Measurements from ENCODE around the gene B4GALNT3.
A peak's percentile ranks its signal among the peaks of the same experiment; 100 is the strongest.
"Not testable (repeated sequence)": the region's sequence is repeated elsewhere in the genome, so short reads cannot be mapped to it uniquely, and the experiment has no call there.

B4GALNT3 gene

DNA sequence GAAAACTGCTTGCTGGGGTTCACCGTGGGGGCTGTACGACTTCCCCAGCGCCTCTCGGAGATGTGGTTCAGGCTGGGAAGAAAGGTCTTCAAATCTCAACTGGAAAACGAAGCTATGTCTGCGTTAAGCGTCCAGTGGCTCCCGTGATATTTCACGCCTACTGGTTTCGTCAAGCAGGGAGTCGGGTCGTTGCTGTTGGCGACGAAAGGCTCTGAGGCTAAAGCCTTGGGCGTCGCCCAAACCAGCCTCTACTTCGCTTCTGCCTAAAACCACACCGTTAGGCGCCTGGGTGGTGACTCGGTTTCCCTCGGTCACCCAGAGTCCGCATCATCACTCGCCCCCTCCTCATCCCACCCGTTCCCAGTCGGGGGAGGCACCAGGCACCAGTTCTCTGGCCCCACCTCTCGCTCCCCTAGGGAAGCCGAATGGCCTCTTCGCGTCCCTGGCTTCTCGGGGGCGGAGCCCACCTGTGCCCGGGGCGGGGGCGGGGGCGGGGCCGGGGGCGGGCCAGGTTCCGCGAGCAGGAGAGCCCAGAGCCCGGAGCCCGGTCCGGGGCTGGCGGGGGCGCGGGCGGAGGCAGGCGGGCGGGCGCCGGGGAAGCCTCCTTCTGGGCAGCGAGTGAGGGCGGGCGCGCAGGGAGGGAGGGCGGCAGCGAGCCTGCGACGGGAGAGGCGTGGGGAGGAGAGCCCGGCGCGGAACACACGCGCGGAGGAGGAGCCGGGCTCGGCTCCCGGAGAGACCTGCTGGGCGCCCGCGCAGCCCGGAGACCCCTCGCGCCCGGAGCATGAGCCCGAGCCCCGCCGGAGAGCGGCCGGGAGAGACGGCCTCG, at the start of gene B4GALNT3:
TSS of gene B4GALNT3 (plus strand) at position 510 of the 829 bp plus-strand sequence. CDS start 438 bp downstream, outside the sequence.
- DNase-seq (ENCODE audit: low read depth) = peak; percentile 20

DNA sequence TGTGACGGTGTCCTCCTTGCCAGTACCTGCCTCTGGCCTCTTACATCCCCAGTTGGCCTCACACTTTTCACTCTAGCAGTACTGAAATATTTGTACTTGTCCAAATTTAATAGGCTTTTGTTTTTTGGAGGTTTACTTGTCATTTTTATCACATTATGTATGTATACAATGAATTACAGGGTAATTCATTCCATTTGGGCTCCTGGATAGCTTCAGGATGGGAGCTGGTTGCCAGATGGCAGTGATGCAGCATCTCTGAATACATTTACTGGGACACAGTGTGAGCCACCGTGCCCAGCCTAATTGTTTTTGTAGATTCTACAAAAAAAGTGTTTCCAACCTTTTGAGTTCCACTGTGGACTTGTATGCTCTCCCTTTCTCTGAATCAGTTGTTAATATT, 44.9 kb upstream of the B4GALNT3 start:
- no peak for DNase-seq (ENCODE audit: low read depth)

DNA sequence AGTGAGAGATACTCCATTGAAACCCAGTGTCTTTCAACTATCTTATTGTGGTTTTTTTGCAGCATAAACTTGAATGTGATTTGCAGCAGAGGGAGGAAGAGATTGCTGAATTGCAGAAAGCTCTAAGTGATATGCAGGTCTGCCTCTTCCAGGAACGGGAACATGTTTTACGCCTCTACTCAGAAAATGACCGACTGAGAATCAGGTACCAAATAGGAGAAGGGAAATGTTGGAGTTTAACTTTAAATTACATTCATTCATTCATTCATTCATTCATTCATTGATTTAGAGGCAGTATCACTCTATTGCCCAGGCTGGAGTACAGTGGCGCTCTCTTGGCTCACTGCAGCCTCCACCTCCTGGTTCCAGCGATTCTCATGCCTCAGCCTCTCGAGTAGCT, 41.3 kb upstream of the B4GALNT3 start:
- no peak for DNase-seq (ENCODE audit: low read depth)

DNA sequence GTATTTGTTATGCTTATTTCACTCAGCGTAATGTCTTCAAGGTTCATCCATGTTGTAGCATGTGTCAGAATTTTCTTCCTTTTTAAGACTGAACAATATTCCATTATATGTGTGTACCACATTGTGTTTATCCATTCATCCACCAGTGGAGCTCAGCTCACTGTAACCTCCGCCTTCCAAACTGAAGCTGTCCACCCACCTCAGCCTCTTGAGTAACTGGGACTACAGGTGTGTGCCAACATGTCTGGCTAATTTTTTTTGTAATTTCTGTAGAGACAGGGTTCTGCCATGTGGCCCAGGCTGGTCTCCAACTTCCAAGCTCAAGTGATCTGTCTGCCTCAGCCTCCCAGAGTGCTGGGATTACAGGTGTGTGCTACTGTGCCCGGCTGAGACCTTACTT, 37.2 kb upstream of the B4GALNT3 start:
- DNase-seq (ENCODE audit: low read depth) = no peak

DNA sequence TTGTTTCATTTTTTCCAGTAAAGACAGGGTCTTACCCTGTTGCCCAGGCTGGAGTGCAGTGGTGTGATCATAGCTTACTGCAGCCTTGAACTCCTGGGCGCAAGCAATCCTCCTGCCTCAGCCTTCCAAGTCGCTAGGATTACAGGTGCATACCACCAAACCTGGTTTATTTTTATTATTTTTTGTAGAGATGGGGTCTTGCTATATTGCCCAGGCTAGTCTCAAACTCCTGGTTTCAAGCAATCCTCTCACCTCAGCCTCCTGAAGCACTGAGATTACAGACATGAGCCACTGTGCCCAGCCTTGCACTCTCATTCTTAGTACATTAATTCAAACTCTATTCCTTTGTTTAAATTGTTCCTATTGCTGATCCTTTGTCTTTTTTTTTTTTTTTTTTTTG, 24.0 kb upstream of the B4GALNT3 start:
- not testable (repeated sequence) for DNase-seq (ENCODE audit: low read depth)

DNA sequence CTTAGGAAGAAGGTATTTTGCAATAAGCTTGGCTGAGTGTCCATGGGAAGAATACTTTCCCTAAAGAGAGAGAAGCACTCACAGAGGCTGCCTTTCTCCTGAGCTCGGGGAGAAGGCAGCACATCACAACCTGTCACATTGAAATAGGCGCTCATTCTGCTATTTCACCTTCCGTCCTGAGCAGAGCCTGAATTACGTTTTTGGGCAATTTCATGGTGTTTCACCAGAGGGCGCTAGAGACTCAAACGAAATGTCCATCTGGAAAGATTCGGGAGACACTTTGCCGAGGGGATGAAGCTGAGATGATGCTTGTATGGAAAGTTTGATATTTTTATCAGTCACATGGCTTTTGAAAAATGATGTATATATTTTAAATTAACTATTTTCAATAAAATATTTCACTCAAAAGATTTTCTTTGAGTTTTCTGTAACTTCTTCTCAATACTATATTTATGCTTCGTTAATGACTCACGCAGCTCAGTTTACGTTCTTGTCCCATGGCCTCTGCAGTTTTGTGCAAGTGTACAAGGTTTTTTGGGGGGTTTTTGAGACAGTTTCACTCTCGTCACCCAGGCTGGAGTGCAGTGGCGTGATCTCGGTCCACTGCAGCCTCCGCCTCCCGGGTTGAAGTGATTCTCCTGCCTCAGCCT, 17.4 kb upstream of the B4GALNT3 start:
- peak; percentile 33 for DNase-seq (ENCODE audit: low read depth)

DNA sequence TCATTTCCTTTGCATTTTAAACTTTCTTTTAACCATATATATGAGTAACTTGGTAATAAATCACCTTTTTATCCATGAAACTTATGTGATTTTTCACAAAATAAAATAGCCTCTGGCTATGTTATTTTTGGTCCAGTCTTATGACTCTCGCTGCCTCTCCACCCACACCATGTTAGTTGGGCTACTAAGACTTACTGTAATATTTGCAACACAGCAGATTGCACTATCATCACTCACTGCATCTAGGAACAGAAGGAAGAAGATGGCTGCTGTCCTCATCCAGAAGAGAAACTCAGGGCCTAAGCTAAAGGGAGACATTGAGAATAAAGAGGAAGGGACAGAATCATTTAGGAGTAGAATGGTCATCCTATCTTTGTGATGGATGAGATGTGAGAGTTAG, 12.6 kb upstream of the B4GALNT3 start:
- DNase-seq (ENCODE audit: low read depth) = no peak

DNA sequence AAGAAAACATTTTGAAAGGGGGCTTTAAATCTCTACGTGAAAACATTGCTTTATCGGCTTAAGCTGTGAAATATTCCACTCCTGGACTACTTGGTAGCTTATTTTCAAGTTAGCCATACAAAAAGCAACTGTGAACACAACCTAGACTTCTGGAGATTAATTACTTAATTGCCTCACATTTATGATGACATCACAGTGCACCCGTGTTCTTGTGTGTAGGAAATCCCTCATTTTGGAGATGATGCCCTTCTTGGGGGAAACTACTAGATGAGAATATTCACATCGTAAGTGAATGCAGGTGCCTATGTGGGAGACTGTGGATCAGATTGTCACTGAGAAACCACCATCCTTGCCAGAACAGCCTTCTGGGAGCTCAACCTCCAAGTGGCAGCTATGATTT, 10.5 kb upstream of the B4GALNT3 start:
- DNase-seq (ENCODE audit: low read depth) = no peak

DNA sequence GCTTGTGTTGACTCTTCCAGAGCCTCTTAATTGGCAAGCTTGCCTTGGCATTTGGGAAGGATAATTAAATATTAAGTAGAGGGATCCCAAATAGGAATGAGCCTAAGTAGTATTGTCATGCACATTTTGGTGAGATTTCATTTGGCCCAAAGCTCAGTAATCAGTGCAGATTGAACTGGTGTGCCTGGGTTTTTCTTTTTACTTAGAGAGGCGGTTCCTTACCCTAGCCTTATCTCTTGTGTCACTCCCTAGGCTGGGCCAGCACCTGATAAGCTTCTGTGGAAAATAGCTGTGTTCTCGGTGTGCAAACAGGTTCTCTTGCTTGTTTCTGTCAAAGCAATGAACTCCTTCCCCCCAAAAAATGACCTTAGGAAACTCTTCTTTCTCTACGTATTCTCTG, 9.3 kb upstream of the B4GALNT3 start:
- DNase-seq (ENCODE audit: low read depth) = no peak

DNA sequence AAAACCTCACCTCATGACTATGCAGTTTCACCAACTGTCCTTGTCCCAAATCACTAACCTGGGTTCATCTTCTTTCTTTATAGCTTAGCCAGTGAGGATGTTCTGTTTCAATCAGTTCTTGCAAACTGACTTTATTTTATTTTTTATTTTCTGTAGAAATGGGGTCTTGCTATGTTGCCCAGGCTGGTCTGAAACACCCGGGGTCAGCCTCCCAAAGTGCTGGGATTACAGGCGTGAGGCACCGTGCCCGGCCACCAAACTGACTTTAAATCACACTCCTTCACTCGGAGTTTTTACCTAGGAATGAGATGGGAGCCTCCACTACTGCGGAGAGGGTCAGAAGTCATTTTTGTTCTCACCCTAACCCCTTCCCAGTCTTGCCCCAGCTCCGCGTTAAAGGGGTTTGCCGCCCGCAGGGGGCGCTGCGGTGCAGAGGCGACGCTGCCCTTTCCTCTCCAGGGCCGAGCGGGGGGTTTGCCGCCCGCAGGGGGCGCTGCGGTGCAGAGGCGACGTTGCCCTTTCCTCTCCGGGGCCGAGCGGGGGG, 7.0 kb upstream of the B4GALNT3 start:
- no peak for DNase-seq (ENCODE audit: low read depth)

DNA sequence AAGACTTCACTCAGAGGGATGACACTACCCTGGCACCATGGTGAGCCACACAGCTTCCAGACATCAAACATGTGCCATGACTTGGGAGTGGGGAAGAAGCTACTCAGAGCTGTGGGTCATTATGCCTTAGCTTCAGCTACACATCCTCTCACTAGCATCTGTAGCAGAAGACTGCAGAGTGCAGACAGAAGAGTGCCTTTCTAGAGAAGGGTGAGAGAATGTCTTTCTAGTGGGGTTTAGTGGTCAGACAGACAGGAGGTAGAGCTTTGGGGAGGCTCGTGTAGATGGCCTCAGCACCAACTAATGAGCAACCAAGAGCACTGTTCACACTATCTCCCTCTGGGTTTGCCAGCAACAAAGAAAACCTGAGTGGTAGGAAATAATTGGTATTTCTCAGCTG, 4.9 kb upstream of the B4GALNT3 start:
- DNase-seq (ENCODE audit: low read depth) = no peak

DNA sequence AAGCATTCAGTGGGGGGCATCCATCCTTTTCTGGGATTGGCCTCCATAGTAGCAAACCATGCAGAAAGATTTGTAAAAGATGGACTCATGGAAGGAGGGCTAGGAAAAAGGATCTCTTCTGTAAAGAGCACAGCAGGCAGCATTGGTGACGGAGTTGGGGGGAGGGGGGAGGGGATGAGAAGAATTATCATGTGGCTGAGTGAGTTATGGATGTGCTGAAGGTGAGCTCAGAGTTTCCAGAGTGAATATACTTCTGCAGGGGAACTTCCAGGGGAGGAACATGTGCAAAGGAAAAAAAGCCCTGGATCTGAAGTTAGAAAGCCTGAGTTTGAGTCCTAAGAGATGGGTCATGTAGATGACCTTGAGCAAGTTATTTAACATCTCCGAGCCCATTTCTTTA, 3.9 kb upstream of the B4GALNT3 start:
- DNase-seq (ENCODE audit: low read depth) = no peak

DNA sequence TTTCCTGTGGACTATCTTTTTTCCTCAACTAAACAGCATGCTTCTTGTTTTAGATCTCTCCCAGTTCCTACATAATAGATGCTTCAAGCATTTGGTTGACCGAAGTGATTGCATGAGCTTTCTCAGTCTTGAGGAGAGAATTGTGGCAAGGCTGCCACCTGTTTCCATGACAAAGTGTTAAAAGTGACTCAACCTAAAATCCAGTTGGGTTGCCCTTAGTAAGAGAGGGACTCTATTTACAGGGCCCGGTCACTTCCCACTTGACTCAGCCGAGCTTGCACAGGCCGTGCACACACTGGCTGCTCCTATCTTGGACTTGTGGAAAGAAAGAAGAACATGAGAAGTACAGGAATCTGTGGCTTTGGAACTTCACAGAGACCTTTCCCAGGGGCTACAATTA, 2.1 kb upstream of the B4GALNT3 start:
- no peak for DNase-seq (ENCODE audit: low read depth)

DNA sequence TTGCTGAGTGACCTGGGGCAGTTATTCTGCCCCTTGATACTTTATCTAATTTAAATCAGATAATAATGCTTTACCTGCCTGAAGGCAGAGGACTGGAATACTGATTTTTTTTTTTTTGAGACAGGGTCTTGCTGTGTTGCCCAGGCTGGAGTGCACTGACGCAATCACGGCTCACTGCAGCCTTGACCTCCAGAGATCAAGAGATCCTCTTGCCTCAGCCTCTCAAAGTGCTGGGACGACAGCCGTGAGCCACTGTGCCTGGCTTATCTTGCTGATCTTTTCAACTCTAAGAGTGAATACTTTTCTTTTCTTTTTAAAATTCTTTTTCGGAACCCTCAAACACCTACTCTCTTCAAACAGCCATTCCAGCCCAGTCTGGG, 699 bp upstream of the B4GALNT3 start:
- DNase-seq (ENCODE audit: low read depth) = no peak

DNA sequence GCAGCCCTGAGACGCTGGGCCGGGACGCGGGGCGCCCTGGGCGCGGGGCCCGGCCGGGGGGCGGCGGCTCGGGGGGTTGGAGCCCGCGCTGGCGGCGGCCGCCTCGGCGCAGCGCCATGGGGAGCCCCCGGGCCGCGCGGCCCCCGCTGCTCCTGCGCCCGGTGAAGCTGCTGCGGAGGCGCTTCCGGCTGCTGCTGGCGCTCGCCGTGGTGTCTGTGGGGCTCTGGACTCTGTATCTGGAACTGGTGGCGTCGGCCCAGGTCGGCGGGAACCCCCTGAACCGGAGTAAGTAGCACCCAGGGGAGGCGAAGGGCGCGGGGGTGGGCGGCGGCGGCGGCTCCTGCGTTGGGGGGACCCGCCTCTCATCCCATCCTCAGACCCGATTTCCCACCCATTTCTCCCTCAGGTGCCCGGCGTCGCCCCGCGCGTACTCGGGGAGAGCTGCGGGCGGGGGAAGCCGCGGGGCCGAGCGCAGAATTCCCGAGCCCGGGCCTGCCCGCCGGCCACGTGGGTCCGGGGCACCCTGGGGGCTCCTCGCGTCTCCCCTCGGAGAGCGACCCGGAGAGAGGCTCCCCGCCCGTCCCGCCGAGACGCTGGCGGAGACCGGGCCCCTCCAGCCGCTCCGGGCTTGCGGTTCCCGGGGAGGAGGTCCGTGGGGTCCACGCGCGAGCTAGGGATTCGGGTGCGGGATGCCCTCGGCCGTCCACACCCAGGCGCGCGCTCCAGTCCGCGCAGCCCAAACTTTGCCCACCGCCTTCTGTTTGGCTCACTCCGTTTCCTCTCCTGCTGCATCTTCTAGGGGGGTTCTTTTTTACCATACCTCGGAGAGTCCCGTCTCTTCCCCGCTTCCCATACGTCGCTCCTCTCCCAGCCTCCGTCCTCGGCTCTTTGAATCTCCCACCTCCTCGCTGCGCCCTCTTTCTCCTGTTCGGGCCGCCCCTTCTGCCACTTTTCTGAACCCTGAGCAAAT, 807 bp downstream of the B4GALNT3 start:
- peak; percentile 17 for DNase-seq (ENCODE audit: low read depth)

DNA sequence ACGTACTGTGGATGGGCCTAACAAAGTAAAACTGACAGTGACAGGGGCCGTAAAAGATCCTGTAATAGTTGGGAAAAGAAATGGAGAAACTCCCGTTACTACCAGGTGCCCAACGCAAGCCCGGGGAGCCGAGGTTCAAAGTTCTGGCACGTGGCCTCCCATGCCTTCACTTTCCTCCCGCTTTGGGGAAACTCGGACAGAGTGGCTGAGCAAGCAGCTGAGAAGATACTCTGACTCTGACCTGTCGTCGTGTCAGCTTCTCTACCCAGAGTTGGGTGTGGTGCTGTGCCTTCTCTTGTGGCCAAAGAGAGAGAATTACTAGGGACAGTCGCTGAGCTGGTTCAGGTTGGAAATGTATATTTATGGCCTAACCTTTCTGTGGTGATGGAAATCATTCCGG, 1.7 kb downstream of the B4GALNT3 start:
- no peak for DNase-seq (ENCODE audit: low read depth)

DNA sequence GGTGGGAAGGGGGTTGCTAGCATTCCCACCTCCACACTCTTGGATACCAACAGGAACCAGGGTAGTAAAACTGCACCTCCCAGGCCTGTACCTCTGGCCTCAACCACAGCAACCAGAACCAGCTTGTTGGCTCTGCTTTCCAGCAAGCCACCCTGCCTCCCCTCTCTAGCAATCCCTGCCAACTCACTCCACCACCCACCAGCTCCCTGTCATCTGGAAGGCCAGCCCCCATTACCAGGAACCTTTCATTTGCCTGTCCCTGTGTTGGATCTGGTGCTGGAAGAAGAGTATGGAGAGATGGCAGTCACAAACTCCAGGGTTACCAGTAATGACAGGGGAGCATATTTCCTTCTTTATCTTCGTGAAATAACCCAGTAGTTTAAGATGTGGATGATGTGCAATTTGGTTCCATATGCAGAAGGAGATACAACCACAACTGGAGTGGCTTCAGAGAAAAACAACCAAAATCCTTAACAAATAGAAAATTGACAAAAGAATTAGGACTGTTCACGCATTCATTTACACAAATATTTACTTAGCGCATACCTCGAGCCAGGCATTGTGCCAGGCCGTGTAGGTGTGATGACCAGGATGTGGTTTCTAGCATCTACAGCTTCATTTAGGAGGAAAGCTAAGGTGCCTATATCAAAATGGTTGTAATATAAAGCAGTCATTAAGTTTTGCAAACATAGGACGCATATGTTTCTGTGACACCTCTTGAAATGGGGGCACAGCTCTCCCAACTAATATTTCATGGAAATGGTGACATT, 3.4 kb downstream of the B4GALNT3 start:
- DNase-seq (ENCODE audit: low read depth) = no peak

DNA sequence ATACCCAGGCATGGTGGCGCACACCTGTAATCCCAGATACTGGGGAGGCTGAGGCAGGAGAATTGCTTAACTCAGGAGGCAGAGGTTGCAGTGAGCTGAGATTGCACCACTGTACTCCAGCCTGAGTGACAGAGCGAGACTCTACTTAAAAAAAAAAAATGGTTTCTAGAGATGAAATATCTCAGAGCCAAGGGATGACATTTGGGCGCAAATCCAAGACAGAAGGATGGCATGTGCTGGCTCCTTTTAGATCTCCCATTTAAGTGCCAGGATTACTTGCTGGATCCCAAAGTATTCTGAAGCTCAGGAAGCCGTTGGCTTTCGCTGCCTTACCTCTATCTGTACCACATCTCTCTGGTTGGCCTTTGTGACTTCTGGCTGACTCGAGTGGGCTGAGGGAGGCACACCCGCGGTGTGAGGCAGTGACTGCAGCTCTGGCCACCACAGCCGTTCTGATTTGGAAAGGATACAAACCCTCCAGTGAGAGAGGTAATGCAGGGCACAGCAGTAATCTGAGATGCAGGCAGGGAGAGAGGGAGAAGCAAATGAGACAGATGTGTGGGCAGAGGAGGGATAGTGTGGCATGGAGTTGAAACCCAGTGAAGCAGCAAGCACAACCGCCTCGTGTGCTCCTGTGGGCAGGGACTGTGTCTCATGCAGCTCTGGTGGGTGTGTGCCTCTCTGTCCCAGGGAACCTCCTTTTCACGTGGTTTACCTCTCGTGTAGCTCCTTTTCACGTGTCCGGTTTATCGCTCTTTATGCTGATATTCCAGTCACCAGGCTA, 4.9 kb downstream of the B4GALNT3 start:
- no peak for DNase-seq (ENCODE audit: low read depth)

DNA sequence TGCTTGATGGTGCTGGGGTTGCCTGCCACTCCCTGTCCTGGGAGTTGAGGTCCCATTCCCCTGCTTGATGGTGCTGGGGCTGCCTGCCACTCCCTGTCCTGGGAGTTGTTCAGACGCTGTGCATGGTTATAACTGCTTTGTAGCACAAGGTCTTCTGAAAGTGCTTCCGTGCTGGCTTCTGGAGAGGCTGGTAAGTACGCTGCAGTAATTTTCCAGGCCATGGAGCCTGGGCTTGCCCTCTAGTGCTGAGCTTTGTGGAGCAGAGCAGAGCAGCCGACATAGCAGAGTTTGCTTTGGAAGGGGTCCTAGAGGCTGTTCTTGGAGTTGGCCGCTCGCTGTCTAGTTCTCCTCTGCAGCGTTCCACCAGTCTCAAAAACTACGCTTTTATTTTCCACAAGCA, 6.3 kb downstream of the B4GALNT3 start:
- DNase-seq (ENCODE audit: low read depth) = no peak

DNA sequence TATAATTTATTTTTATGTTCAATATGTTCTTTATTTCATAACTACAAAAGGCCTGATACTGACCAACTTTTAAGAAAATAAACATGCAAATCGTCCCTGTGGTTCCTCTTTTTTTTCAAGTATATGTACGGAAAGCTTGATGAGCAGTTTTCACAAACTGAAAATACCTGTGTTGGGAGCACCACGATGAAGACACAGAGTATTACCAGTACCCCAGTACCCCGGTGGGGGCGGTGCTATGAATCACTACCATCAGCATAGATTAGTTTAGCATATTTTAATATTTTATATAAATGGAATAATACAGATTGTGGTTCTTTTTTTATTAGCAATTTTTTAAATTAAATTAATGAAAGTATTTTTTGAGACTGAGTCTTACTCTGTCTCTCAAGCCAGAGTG, 7.0 kb downstream of the B4GALNT3 start:
- no peak for DNase-seq (ENCODE audit: low read depth)

DNA sequence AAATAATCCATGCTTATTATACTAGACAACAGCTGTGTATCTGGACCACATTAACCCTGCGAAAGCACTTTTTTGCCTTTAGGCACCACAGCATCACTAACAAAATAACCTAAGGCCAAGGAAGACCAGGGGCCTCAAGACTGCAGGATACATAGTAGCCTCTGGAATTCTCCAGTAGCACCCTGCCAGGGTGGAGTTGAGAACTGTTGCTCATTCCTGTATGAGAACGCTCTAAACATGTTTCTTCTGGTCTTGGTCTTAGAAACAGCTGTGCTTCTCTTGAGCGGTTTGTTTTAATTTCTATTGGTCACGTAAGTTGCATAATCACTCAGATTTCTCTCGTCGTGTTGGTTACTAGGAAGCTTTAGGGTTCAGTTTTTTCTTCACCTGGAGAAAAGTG, 7.9 kb downstream of the B4GALNT3 start:
- no peak for DNase-seq (ENCODE audit: low read depth)

All from activated T-cell treated with anti-CD3 and anti-CD28 coated beads for 1 hour (primary cell).